OCI-LY3 (cell line): ENCODE results near the gene FN1.

Experiments
- EZH2phosphoT487 ChIP-seq: fragments of 200-600 bp; shearing (Covaris generic); IDR thresholded peaks from 2 replicates; pipeline ENCODE4 v1.6.1; 2018; ENCODE audit warnings: antibody characterized with exemption, mixed run types, low read depth
- TF ChIP-seq, protein P1 (sequence below): fragments of 200-600, 300-600 bp; sonication (generic); IDR thresholded peaks from 2 replicates; pipeline ENCODE4 v1.5.1; 2014; ENCODE audit warnings: antibody characterized with exemption, low read length, low read depth

DNA sequence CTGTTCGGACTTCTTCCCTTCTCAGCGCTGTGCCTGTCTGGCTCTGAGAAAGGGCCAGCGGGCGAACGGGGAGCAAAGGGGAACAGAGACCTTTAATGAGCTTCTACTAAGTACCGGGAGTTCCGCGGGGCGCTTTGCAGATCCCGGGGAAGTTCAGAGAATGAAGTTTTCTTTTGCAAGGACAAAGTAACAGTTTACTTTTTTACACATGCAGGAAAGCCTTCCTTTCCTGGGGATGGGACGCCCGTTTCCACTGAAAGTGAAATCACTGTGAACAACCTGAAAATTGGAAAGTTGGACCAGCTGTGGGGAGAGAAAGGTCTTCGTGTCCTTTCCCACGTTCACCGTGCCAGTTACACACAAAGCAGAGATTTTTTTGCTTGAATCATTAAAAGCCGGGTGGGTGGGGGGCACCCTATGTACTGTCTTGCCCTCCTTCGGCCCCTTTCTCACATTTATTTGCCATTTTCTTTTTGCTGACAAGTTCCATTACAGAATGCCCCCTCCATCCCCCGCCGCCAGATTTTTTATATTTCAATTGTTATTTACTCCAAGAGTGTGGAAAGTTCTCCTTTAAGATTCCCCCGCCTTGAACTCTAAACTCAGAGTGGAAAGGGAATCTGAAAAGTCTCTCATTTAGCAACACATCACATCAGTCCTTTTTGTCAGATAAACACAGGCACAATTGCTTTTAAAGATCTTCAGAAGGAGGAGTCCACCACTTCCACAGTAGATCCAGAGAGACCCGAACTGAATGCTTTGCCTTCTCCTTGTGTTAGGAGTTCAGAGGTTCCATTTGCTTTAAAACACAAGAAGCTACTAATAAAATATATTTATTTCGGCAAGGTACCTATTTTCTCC is 1.1 kb upstream of the FN1 start:
- TF ChIP-seq, protein P1, sequence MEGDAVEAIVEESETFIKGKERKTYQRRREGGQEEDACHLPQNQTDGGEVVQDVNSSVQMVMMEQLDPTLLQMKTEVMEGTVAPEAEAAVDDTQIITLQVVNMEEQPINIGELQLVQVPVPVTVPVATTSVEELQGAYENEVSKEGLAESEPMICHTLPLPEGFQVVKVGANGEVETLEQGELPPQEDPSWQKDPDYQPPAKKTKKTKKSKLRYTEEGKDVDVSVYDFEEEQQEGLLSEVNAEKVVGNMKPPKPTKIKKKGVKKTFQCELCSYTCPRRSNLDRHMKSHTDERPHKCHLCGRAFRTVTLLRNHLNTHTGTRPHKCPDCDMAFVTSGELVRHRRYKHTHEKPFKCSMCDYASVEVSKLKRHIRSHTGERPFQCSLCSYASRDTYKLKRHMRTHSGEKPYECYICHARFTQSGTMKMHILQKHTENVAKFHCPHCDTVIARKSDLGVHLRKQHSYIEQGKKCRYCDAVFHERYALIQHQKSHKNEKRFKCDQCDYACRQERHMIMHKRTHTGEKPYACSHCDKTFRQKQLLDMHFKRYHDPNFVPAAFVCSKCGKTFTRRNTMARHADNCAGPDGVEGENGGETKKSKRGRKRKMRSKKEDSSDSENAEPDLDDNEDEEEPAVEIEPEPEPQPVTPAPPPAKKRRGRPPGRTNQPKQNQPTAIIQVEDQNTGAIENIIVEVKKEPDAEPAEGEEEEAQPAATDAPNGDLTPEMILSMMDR: no peak
- no peak for TF ChIP-seq EZH2phosphoT487
